RKO (cell line): ENCODE measurements around the gene EIF2B4.

ENCODE experiments used
- DNase-seq: peaks from one replicate; pipeline ENCODE4 v3.0.0-alpha.2; 2016; ENCODE audit warnings: low spot score

The EIF2B4 gene

GRCh38 chr2:27370026-27370815 is at the start of gene EIF2B4, which contains the start of gene SNX17:
Gene EIF2B4, minus strand, starts transcription at chr2:27370338. Its CDS starts 24 bp downstream, at chr2:27370314.
Gene SNX17, plus strand, starts transcription at chr2:27370616. Its CDS starts 128 bp downstream, at chr2:27370744.
- peak; percentile 99 for DNase-seq

DNA sequence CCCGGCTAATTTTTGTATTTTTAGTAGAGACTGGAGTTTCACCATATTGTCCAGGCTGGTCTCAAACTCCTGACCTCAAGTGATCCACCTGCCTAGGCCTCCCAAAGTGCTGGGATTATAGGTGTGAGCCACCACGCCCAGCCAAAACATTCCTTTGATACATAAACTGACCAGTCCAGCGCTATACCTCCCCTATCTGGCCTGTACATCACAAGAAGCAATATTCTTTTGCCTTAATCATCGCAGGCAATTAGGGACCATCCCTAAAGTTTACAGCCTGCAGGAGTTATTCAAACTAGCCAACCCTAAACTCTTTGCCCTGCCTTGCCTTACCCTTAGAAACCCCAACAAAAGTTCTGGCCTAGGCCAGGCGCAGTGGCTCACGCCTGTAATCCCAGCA is 46.0 kb upstream of the EIF2B4 start:
- DNase-seq: no peak

DNA sequence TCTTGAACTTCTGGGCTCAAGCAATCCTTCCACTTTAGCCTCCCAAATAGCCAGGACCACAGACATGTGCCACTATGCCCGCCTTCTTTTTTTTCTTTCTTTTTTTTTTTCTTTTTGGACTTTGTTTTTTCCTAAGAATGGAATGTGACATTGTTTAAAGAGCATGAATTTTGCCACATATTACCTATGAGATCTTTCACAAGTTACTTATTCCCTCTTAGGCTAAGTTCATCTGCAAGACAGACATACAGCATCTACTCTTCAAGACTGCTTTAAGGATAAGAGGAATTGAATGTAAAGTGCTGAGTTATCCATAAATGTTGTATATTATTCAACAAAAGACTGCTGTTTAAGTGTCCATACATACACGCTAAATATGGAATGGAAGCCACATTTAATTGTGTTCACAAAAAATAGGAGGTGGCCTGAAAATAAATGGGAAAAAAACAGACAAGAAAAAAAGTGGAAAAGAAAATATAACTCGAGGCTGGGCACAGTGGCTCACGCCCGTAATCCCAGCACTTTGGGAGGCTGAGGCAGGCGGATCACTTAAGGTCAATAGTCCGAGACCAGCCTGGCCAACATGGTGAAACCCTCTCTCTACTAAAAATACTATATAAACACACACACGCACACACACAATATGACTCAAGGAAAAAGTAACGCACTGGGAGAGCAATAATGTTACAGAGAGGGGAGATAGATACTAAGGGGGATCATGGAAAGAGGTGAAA is 42.4 kb upstream of the EIF2B4 start:
- no peak for DNase-seq

- peak; percentile 95 for DNase-seq
Measured at GRCh38 chr2:27409321-27410073, 39.4 kb upstream of the EIF2B4 start, which contains the start of gene PPM1G. Gene PPM1G, minus strand, starts transcription at chr2:27409591. Its CDS starts 169 bp downstream, at chr2:27409422.

- peak; percentile 43 for DNase-seq
Measured at GRCh38 chr2:27408601-27409320, 38.6 kb upstream of the EIF2B4 start.

DNA sequence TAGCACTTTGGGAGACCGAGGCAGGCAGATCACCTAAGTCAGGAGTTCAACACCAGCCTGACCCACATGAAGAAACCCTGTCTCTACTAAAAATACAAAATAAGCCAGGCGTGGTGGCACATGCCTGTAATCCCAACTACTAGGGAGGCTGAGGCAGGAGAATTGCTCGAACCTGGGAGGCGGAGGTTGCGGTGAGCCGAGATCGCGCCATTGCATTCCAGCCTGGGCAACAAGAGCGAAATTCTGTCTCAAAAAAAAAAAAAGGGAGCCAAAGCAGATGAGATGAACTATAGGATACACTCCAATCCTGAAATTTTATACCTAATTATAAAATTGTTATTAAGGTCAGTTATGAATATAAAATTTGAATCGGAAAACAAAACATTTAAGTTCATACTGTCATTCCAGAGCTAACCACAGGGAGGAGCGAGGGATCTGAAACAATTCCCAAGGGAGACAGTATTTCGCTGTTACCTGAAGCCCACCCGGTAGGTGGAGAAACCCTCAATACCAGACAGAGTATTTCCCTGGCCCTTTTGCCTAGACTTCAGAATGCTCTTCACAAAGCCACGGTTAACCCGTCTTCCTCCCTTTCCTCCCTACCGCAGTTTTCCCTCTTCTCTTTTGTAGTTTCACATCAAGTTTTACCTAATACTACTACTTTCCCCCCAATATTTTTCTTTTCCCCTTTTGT is 37.8 kb upstream of the EIF2B4 start:
- peak; percentile 78 for DNase-seq

DNA sequence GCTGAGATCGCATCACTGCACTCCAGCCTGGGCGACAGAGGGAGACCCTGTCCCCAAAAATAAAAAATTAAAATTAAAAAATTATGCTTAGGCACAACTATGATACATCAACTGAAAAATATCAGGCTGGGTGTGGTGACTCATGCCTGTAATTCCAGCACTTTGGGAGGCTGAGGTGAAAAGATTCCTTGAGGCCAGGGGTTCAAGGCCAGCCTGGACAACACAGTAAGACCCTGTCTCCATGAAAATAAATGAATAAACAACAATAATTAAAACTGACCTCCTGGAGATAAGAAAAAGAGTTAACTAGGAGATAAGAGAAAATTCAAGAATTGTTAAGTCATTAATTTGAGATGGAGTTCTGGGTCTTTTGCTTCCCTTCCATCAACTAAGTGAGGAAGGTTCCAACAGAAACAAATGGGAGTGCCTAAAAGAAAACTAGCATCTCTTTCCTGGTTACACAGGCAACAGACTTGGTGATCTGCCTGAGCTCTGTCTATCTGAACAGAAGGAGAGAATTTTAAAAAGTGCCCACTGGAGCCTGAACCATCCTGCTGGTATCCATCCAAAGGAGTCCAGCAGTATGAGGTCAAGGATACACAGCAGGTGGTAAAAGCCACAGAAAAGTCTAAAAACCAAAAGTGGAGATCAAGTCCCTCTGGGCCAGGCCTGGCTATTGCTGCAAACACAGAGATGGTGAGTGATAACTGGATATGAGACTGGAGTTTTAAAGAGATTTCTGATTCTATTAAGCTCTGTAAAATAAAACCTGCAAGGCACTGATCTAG is 30.4 kb upstream of the EIF2B4 start:
- DNase-seq: no peak

DNA sequence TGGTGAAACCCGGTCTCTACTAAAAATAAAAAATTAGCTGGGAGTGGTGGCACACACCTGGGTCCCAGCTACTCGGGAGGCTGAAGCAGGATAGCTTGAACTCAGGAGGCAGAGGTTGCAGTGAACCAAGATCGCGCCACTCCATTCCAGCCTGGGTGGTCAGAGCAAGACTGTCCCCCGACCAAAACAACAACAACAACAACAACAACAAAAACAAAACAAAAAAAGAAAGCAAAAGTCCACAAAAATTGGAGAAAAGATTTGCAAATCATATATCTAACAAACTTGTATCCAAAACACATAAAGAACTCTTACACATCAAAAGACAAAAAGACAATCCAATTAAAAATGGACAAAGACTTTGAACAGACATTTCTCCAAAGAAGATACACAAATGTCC is 28.8 kb upstream of the EIF2B4 start:
- DNase-seq: no peak

GRCh38 chr2:27393225-27393624 is 23.1 kb upstream of the EIF2B4 start:
- DNase-seq: no peak

DNA sequence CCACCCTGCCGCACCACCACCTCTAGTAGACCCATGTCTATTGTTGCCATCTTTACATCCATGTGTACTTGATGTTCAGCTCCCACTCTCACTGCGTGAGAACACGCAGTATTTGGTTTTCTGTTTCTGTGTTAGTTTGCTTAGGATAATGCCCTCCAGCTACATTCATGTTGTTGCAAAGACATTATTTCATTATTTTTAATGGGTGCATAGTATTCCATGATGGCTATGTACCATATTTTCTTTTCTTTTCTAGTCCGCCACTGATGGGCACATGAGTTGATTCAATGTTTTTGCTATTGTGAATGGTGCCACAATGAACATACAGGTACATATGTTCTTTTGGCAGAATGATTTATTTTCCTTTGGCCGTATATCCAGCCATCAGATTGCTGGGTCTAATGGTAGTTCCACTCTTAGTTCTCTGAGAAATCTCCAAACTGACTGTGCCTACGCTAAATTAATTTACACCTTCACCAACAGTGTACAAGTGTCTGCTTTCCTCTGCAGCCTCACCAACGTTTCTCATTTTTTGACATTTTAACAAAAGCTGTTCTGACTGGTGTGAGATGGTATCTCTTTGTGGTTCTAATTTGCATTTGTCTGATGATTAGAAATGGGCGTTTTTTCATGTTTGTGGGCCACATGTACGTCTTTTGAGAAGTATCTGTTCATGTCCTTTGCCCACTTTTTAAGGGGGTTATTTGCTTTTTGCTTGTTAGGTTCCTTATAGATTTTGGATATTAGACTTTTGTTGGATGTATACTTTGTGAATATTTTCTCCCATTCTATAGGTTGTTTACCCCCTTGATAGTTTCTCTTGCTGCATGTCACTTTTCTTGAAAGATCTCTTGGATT is 20.9 kb upstream of the EIF2B4 start:
- DNase-seq: no peak

GRCh38 chr2:27381577-27382181 is 11.5 kb upstream of the EIF2B4 start:
- no peak for DNase-seq

DNA sequence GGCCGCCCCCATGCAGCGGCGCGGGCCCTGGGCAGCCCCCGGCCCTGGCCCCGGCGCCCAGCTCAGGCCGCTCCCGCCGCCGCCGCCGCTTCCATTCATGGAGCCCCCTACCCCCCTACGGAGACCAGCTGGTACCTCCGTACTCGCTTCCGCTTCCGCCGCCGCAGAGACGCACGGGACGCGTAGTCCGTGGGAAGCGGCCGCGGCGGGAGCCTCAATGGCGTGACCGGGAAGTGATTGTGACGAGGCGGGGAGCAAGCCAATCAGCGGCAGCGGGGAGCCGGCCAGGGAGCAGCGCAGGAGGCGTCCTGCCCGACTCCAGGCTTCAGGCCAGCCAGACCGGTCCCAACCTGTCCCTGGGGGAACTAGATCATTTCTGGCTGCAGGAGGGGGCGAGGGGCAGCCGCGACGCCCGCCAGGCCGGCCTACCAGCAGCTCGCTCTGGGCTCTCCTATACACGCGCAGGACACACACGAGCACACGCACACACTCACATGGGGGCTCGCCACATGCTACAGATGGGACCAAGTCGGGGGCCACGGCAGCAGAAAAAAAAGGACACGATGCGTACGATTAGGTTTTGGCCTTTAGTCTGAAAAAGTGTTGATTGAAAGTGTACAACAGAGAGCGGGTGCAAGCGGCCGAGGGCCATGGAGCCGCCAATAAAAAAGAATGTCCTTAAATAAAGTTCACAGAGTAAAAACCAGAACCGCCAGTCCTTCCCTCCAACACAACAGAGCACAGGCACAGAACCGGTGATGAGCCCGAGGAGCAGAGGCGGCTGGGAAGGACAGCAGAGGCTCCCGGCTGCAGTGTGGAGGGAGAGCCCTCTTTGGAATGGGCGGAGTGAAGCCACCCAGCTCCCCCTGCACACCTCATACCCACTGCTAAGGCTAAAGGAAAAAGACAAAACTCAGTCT is 10.7 kb upstream of the EIF2B4 start, which contains the start of gene ZNF513:
TSS of gene ZNF513 (minus strand) at position 109 of the 920 bp plus-strand sequence. CDS start 208 bp downstream, outside the sequence.
- DNase-seq: peak; percentile 93

- DNase-seq: peak; percentile 70
Measured at GRCh38 chr2:27379836-27380625, 9.9 kb upstream of the EIF2B4 start.

DNA sequence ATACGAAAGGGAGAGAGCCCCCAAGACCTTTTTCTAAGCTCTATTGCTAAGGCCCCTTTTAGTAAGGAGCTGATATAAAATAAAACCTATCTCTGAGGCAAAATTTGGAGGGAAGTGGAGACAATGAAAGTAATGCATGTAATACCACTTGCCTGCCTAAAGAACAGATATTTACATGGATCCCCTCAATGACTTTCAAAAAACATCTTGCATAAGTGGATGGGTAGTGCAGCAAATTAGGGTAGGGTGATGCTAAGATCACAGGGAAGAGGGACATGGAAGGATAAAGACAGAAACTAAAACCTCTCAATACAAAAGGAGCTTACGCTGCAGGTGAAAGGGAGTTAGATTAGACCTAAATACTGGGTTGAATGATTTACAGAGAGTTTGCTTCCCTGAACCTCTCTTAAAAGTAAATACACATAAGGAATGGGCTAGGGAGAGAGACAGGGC is 9.3 kb upstream of the EIF2B4 start:
- DNase-seq: no peak

DNA sequence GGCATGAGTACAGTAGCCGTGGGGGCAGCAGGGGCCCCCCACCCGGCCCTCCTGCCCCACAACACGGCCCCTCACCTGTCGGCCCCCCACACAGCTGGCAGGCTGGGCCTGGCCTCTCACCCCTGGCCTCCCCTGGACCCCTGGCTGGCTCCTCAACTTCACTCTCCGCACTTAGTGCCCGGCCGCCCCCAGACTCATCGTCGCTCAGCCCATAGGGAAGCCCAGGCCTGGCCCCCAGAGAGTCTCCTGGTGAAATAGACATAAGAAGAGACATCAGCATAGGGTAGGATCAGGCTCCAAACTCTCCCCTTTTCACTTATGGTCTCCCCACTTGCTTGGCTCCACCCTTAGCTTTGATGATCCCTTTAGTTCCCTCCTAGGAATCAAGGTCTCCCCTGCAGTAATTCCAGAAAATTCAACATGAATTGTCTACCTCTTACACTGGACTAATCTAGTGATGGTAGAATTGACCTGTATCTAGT is 8.7 kb upstream of the EIF2B4 start:
- DNase-seq: no peak

DNA sequence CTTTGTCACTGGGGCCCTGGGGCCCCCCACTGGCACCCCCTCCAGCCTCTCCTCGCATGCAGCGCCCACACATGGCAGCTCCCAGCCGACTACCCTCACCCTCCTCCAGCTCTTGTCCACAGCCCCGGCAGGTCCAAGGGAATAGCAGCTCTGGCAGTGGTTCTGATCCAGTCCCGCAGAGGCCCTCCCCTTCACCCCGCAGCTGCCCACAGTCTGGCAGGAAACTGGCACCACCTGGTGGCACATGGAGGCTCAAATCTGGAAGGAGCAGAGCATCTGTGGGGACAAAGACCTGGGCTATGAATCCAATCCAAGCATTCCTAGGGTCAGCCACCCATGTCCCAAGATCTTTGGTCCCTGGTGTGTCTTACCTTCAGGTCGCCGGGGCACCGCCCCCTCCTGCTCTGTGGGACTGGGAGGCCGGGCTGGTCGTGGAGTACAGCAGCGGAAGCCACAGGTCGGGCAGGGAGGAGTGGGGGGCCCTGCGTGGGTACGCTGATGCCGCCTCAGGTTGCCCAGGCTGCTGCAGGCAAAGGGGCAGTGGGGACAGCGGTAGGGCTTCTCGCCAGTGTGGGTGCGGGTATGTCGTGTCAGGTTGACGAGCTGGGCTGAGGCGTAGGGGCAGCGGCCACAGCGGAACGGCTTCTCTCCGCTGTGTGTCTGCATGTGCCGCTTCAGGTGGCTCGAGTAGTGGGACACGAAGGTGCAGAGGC is 8.1 kb upstream of the EIF2B4 start:
- DNase-seq: peak; percentile 35
